Liver (tissue), 9 donors: Measurements from ENCODE around the gene SLC2A9. TPM values are rescaled to one million over a fixed set of nuclear protein-coding genes. Genes with fewer than 3 reads are reported as not detected.

Source experiments
- DNase-seq: peaks from one replicate; pipeline ENCODE4 v3.0.0-alpha.2; 2017; ENCODE audit warnings: low spot score
- H3K27ac ChIP-seq, 2 donors: one replicate each; pipeline ENCODE4 v1.7.0; 2013; ENCODE audit warnings: inconsistent platforms in 2 of 2, low read length in 2 of 2, control low read depth in 1 of 2, low read depth in 1 of 2, mild to moderate bottlenecking in 1 of 2
- H3K27me3 ChIP-seq, 4 donors: one replicate each; pipeline versions ENCODE4 v1.6.1 to v1.7.0; 2013; ENCODE audit warnings: low read length in 3 of 4, inconsistent platforms in 1 of 4, mild to moderate bottlenecking in 1 of 4, moderate library complexity in 1 of 4; ENCODE audit not compliant: control insufficient read depth in 4 of 4, insufficient read depth in 4 of 4
- H3K36me3 ChIP-seq, 4 donors: one replicate each; pipeline versions ENCODE4 v1.6.1 to v1.7.0; 2013; ENCODE audit warnings: low read length in 3 of 4, mild to moderate bottlenecking in 3 of 4, low read depth in 1 of 4, moderate library complexity in 1 of 4; ENCODE audit not compliant: control insufficient read depth in 4 of 4, insufficient read depth in 3 of 4
- H3K4me1 ChIP-seq, 4 donors: one replicate each; pipeline versions ENCODE4 v1.6.1 to v1.7.0; 2013; ENCODE audit warnings: low read length in 3 of 4, mild to moderate bottlenecking in 3 of 4, moderate library complexity in 1 of 4; ENCODE audit not compliant: control insufficient read depth in 4 of 4, insufficient read depth in 4 of 4
- H3K4me3 ChIP-seq, 3 donors: one replicate each; pipeline versions ENCODE4 v1.6.1 to v1.7.0; 2013; ENCODE audit warnings: low read length in 3 of 3, control low read depth in 1 of 3, low read depth in 1 of 3, mild to moderate bottlenecking in 1 of 3
- H3K9ac ChIP-seq, 2 donors: one replicate each; pipeline ENCODE4 v1.7.0; 2013; ENCODE audit warnings: low read length in 2 of 2, mild to moderate bottlenecking in 2 of 2, moderate library complexity in 2 of 2, control low read depth in 1 of 2, low read depth in 1 of 2
- H3K9me3 ChIP-seq, 4 donors: one replicate each; pipeline versions ENCODE4 v1.6.1 to v1.7.0; 2013; ENCODE audit warnings: low read length in 3 of 4; ENCODE audit not compliant: control insufficient read depth in 4 of 4
- CTCF ChIP-seq: fragments of 150-350 bp; IDR thresholded peaks from 2 replicates; pipeline ENCODE4 v1.5.1; 2017; ENCODE audit warnings: improper control_type of control experiment, low read depth, low read length; ENCODE audit not compliant: missing input control
- EGR1 ChIP-seq, 2 donors: IDR thresholded peaks; 2 replicates each; pipeline ENCODE4 v1.6.1; 2016 to 2018; ENCODE audit warnings: antibody characterized with exemption in 2 of 2, low read depth in 2 of 2
- HNF4A ChIP-seq, 2 donors: conservative IDR thresholded peaks; 2 replicates each; pipeline ENCODE4 v1.6.1; 2016; ENCODE audit warnings: antibody characterized with exemption in 2 of 2, mild to moderate bottlenecking in 2 of 2
- HNF4G ChIP-seq: IDR thresholded peaks from 2 replicates; pipeline ENCODE4 v1.6.1; 2016; ENCODE audit warnings: antibody characterized with exemption
- JUND ChIP-seq, 2 donors: IDR thresholded peaks; 2 replicates each; pipeline ENCODE4 v1.6.1; 2016; ENCODE audit warnings: antibody characterized with exemption in 2 of 2
- NR2F2 ChIP-seq: IDR thresholded peaks from 2 replicates; pipeline ENCODE4 v1.6.1; 2016; ENCODE audit warnings: antibody characterized with exemption
- RXRA ChIP-seq, 2 donors: IDR thresholded peaks; 2 replicates each; pipeline ENCODE4 v1.6.1; 2017 to 2018; ENCODE audit warnings: antibody characterized with exemption in 2 of 2, mild to moderate bottlenecking in 1 of 2
- SP1 ChIP-seq: IDR thresholded peaks from 2 replicates; pipeline ENCODE4 v1.6.1; 2018; ENCODE audit warnings: antibody characterized with exemption, mild to moderate bottlenecking
- TAF1 ChIP-seq: conservative IDR thresholded peaks from 2 replicates; pipeline ENCODE4 v1.6.1; 2016; ENCODE audit warnings: antibody characterized with exemption, mild to moderate bottlenecking
- YY1 ChIP-seq: IDR thresholded peaks from 2 replicates; pipeline ENCODE4 v1.6.1; 2016; ENCODE audit warnings: antibody characterized with exemption, mild to moderate bottlenecking
- WGBS: extraction: QIAGEN DNeasy Blood & Tissue Kit; methylation state at CpG from one replicate; pipeline ENCODE4 v1.1.7; 2013; 5-methylcytosine and 5-hydroxymethylcytosine counted together
- polyA plus RNA-seq, 2 donors: library from polyadenylated mRNA; stranded (reverse) in 1 of 2; unstranded in 1 of 2; fragments of 200-250 nt in 1 of 2; fragments of >200 nt in 1 of 2; fragmentation: Nextera tagmentation in 1 of 2; extraction: Ambion mirVana in 1 of 2; gene quantifications; one replicate each; pipeline versions ENCODE4 v1.2.1 to v1.2.3, GENCODE V29; 2013 to 2015
- total RNA-seq, 2 donors: library from RNA; depleted of rRNA; stranded (reverse); fragments of >200 nt; gene quantifications; one replicate each; pipeline ENCODE4 v1.2.3, GENCODE V29; 2014
- TF ChIP-seq, protein P1 (sequence below): IDR thresholded peaks from 2 replicates; pipeline ENCODE4 v1.6.1; 2016; ENCODE audit warnings: antibody characterized with exemption
- donor health status: healthy.
- donor health status: healthy.
- donor health status: healthy.
- donor health status: healthy.
- donor health status: healthy.

SLC2A9 gene
- total and polyA plus RNA-seq, 4 donors = 6.2 to 49.0 (median 21.6) TPM

- H3K27me3 ChIP-seq = no peaks in the 10 kb centered on the region
- WGBS = 93% methylated on average over 1 of the region's 1 CpG
- DNase-seq = no peak
- H3K27ac ChIP-seq = no peak overlapping the region
- TF ChIP-seq YY1 (no peak), NR2F2 (no peak), HNF4A (conservative IDR thresholded peaks at IDR 0.05) (no peak), TAF1 (no peak), EGR1 (IDR thresholded peaks at IDR 0.05; ENCODE audit: low read depth in 2 of 2) (no peak)
- H3K4me1 ChIP-seq = peaks cover 0 to 1% (median 0%) of the 10 kb centered on the region in 4 donors
- no peaks in the 10 kb centered on the region for H3K9me3 ChIP-seq
- H3K4me3 ChIP-seq = no peak overlapping the region
- H3K36me3 ChIP-seq = peaks cover 2 to 8% (median 5%) of the 10 kb centered on the region in 4 donors
- H3K9ac ChIP-seq = no peak overlapping the region
Observed at GRCh38 chr4:9976293-9976692, 45.0 kb downstream of the SLC2A9 start.

DNA sequence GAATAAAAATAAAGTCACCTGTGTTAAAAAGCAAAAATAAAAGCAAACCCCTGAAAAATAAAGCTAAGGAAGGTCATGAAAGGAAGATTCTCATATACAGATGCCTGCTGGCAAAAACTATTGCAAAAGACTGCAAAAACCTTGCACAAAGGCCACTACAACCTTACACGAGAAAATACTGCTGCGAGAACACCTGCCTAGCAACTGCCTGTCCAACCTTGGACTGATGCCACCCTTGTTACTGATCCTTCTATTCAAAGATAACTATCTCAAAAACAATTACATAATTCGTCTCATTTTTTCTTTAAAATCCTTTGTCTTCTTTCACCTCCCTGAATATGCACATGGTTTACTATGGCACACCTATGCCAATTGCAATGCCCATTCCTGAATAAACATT, 49.6 kb downstream of the SLC2A9 start:
- TF ChIP-seq HNF4A (conservative IDR thresholded peaks at IDR 0.05) = peak in 1 of 2 donors; percentile 22
- no peak for TF ChIP-seq HNF4G
- TF ChIP-seq SP1 = no peak
- TF ChIP-seq, protein P1, sequence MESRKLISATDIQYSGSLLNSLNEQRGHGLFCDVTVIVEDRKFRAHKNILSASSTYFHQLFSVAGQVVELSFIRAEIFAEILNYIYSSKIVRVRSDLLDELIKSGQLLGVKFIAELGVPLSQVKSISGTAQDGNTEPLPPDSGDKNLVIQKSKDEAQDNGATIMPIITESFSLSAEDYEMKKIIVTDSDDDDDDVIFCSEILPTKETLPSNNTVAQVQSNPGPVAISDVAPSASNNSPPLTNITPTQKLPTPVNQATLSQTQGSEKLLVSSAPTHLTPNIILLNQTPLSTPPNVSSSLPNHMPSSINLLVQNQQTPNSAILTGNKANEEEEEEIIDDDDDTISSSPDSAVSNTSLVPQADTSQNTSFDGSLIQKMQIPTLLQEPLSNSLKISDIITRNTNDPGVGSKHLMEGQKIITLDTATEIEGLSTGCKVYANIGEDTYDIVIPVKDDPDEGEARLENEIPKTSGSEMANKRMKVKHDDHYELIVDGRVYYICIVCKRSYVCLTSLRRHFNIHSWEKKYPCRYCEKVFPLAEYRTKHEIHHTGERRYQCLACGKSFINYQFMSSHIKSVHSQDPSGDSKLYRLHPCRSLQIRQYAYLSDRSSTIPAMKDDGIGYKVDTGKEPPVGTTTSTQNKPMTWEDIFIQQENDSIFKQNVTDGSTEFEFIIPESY = no peak
- WGBS = 60% methylated on average over 3 of the region's 3 CpGs
- Histone ChIP-seq H3K4me1 (peaks cover 0 to 1% (median under 1%) of the 10 kb centered on the region in 4 donors), H3K9ac (no peak overlapping the region), H3K4me3 (no peak overlapping the region), H3K27ac (no peak overlapping the region), H3K9me3 (no peaks in the 10 kb centered on the region), H3K27me3 (no peaks in the 10 kb centered on the region), H3K36me3 (no peaks in the 10 kb centered on the region)
- DNase-seq = no peak

DNA sequence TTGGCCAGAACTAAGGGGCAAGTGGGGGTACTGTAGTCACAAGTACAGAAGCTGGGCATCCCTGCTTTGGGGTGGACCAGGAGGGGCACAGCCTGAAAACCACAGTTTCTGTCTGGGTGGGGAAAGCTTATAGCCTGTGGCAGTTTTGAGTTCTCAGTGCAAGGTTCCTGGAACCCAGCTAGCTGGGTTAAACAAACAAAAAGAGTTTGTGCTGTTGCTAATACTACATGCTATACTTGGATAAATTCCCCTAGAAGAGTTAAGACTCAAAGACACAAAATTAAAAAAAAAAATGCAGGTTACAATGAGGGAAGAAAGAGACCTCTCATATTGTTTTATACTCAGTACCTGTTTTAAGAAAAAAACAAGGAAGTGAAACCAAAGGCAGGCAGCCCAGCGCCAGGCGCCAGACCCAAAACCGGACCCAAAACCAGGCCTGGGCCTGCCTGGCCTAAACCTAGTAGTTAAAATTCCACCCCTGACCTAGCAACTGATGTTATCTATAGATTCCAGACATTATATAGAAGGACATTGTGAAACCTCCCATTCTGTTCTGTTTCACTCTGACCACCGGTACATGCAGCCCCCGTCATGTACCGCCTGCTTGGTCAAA, 50.8 kb downstream of the SLC2A9 start:
- H3K27ac ChIP-seq = no peak overlapping the region
- no peaks in the 10 kb centered on the region for H3K36me3 ChIP-seq
- no peak overlapping the region for H3K4me3 ChIP-seq
- 93% methylated on average over 6 of the region's 6 CpGs for WGBS
- H3K27me3 ChIP-seq = no peaks in the 10 kb centered on the region
- DNase-seq = peak; percentile 20
- H3K9me3 ChIP-seq = no peaks in the 10 kb centered on the region
- H3K9ac ChIP-seq = no peak overlapping the region
- H3K4me1 ChIP-seq = peaks cover 0 to 4% (median under 1%) of the 10 kb centered on the region in 4 donors
- TF ChIP-seq, protein P1 = no peak
- no peak for TF ChIP-seq CTCF
- TF ChIP-seq YY1 = no peak
- TF ChIP-seq RXRA (IDR thresholded peaks at IDR 0.05) = no peak
- no peak for TF ChIP-seq JUND (IDR thresholded peaks at IDR 0.05)
